Measurements from ENCODE around the gene KNSTRN.

Gene KNSTRN

DNA sequence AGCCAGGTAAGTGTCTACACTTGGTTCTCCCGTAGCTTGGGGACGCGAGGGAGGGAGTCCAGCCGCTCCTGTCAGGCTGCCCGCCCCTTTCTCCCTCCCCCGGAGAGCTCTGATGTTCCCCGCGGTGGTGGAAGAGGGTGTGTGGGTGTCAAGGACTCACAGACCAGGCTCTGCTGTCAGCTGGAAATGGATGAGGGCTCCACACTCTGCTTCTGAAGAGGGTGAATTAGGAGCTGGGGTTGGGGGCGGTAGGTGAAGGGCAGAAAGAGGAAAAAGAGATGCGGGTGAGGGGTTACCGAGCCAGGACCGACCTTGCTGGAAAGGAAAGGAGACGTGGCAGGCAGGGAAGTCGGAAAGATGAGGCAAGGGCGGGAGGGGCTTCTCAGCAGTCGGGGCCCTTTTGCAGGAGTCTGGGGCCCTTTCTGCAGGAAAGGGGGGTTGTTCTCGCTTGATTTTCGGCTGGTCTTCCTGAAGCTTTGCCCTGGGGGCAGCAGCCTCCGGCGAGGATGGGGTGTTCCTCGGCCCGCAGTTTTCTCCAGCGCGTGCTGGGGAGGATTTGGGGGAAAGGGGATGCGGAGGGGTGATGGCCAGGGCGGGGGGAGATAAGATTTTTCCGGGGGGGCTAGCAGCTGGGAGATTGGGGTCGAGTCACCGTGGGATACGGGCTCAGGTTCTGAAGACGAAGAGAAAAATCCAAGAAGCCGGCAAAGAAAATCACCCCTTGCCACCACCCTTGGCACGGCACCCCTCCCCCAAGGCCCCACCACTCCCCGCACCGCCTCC is 57.6 kb downstream of the KNSTRN start:
- peaks cover 16% of the 10 kb centered on the region for H3K4me1 ChIP-seq (ENCODE audit: control insufficient read depth, insufficient read depth, low read length)
- peak overlapping the region; percentile 34 for H3K9ac ChIP-seq (ENCODE audit: low read depth, low read length)
- H3K27me3 ChIP-seq (ENCODE audit: control insufficient read depth, insufficient read depth, low read length): peaks cover 43% of the 10 kb centered on the region
- H3K4me2 ChIP-seq (ENCODE audit: low read length): peak overlapping the region; percentile 95
- H3K9me3 ChIP-seq (replicated peaks; ENCODE audit: low read length): no peaks in the 10 kb centered on the region
- H3K4me3 ChIP-seq (ENCODE audit: low read length): peak overlapping the region; percentile 71
- H3K36me3 ChIP-seq (ENCODE audit: insufficient read depth, low read length): no peaks in the 10 kb centered on the region

DNA sequence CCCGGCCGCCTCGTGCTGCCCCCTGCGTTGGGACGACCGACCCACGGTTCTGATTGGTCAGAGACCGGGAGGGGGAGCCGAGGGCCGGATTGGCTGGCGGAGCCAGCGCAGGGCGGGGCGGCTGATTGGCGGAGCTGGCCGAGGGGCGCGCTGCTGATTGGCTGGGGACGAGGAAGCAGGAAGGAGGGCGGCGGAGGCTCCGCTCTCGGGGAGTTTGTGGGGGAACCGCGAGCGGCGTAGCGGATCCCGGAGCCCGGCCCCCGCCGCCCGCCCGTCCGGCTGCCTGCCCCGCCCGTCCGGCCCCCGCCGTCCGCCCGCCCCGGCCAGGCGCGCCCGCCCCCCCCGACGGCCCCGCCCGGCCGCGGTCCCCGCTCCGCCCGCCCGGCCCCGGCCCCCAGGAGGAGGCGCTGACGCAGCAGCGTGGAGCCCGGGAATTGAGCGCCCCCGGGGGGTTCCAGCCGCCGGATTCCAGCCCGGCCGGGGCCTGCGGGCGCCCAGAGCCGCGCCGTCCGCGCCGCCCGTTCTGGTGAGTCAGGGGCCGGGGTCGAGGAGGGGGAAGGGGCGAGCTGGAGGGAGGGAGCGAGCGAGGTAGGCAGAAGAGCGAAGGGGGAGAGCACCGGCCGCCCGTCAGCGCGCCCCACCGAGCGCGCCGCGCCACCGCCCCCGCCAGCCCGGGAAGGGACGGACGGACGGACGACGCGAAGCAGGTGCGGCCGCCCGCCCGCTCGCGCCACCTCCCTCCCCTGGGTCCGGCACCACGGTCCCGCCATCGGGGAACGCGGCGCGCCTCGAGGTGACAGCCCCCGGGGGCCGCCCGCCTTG is 58.4 kb downstream of the KNSTRN start, which contains the start of gene BAHD1:
TSS of gene BAHD1 (plus strand) at position 211 of the 822 bp plus-strand sequence. CDS start 17,512 bp downstream, outside the sequence.
- Histone ChIP-seq H3K27me3 (ENCODE audit: control insufficient read depth, insufficient read depth, low read length) (peaks cover 35% of the 10 kb centered on the region), H3K4me1 (ENCODE audit: control insufficient read depth, insufficient read depth, low read length) (peaks cover 16% of the 10 kb centered on the region), H3K4me3 (ENCODE audit: low read length) (peak within 1 kb of the TSS; percentile 79)

DNA sequence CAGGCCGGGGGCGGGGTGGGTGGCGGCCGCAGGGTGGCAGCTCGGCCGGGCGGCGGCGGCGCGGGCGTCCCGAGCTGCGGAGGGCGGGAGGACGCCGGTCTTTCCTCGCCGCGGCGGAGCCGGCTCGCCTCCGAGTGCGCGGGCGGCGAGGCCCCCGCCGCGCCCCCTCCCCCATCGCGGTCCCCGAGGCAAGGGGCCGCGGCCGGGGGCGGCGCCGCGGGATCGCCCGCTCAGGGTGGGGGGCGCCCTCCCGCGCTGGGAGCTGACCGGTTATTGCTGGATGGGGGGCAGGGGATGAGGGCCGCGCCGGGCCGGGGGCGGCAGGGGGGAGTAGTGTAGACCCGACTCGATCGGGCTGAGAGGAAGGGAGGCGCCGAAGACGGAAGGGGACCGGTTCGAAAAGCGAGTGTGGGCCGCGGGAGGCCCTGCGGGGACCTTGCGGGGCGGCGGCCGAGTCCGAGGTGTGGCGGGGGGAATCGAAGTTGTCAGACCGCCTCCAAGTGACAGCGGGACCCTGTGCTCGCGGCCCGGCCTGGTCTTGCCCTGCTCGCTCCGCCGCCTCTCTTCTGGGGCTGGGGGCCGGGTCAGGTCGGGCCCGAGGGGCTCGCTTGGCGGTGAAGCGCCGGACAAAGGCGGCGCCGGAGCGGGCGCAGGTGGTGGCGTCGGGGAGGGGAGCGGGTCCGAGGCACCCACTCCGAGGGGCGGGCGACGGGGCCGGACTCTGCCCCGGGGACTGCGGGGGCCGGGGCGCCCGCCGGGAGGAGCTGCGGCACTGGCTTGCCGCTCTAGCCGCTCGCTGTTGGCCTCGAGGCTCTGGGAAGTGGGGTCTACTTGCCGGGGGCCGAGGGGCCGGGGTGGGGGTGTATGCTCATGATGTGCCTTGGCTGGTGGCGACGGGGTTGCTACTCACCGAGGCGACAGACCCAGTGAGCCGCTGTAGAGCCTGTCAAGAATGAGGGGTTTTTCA is 59.3 kb downstream of the KNSTRN start:
- Histone ChIP-seq H3K4me1 (ENCODE audit: control insufficient read depth, insufficient read depth, low read length) (peaks cover 11% of the 10 kb centered on the region), H3K9me3 (replicated peaks; ENCODE audit: low read length) (no peaks in the 10 kb centered on the region), H3K27me3 (ENCODE audit: control insufficient read depth, insufficient read depth, low read length) (peaks cover 26% of the 10 kb centered on the region), H3K4me3 (ENCODE audit: low read length) (peak overlapping the region; percentile 79), H3K9ac (ENCODE audit: low read depth, low read length) (peak overlapping the region; percentile 74), H3K36me3 (ENCODE audit: insufficient read depth, low read length) (no peaks in the 10 kb centered on the region), H3K4me2 (ENCODE audit: low read length) (peak overlapping the region; percentile 93)

More for the DNA sequence above, 58.4 kb downstream of the KNSTRN start, which contains the start of gene BAHD1:
- Histone ChIP-seq H3K9ac (ENCODE audit: low read depth, low read length) (peak within 1 kb of the TSS; percentile 74), H3K36me3 (ENCODE audit: insufficient read depth, low read length) (no peaks in the 10 kb centered on the region), H3K4me2 (ENCODE audit: low read length) (peak within 1 kb of the TSS; percentile 95), H3K9me3 (replicated peaks; ENCODE audit: low read length) (no peaks in the 10 kb centered on the region)

DNA sequence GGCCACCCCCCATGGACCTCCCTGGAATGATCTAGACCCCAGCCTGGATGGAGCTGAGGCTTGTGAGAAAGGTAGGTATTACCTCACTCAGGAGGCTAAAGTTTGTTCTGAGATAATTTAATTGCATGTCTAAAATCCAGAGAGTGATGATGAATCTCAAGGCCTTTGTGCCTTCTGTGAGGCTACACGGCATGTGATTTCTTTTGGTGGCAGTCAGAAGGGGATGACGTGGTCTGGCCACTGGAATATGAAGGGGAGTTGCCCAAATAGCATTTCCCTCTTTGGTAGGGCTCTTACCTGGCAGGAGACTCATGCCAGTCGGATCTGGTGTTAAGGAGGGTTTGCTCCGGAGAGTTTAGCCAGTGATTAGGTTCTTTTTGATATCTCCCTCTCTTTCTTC is 60.7 kb downstream of the KNSTRN start:
- Histone ChIP-seq H3K27me3 (ENCODE audit: control insufficient read depth, insufficient read depth, low read length) (peaks cover 12% of the 10 kb centered on the region), H3K4me2 (ENCODE audit: low read length) (peak overlapping the region; percentile 93), H3K4me3 (ENCODE audit: low read length) (no peak overlapping the region), H3K4me1 (ENCODE audit: control insufficient read depth, insufficient read depth, low read length) (peaks cover 9% of the 10 kb centered on the region), H3K36me3 (ENCODE audit: insufficient read depth, low read length) (no peaks in the 10 kb centered on the region), H3K9ac (ENCODE audit: low read depth, low read length) (no peak overlapping the region), H3K9me3 (replicated peaks; ENCODE audit: low read length) (no peaks in the 10 kb centered on the region)

DNA sequence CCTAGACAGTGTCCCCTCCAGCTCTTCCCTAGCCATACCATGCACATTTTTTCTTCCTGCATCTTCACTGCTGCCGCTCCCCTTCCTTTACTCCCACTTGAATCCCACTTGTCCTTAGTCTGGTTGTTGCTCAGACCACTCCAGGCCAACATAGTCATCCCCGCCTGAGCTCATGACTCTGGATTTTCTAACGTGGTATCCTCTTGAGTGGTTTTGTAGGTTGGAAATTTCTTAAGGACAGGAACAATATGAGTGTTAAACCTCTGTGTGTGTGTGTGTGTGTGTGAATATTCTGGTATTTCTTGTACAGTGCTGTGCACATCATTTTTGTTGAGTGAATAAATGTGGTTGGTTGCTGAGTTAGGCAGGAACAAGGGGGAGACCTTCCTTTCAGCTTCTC is 61.3 kb downstream of the KNSTRN start:
- H3K4me1 ChIP-seq (ENCODE audit: control insufficient read depth, insufficient read depth, low read length): peaks cover 9% of the 10 kb centered on the region
- H3K4me3 ChIP-seq (ENCODE audit: low read length): no peak overlapping the region
- peaks cover 6% of the 10 kb centered on the region for H3K27me3 ChIP-seq (ENCODE audit: control insufficient read depth, insufficient read depth, low read length)

More for the DNA sequence above, 61.3 kb downstream of the KNSTRN start:
- H3K4me2 ChIP-seq (ENCODE audit: low read length): no peak overlapping the region
- H3K36me3 ChIP-seq (ENCODE audit: insufficient read depth, low read length): no peaks in the 10 kb centered on the region
- H3K9me3 ChIP-seq (replicated peaks; ENCODE audit: low read length): no peaks in the 10 kb centered on the region
- H3K9ac ChIP-seq (ENCODE audit: low read depth, low read length): no peak overlapping the region

Measured in skeletal muscle satellite cell (primary cell).